Stimulated activated CD4-positive, alpha-beta T cell treated with anti-CD3 and anti-CD28 coated beads, Interleukin-4, amount 100 ng/mL, for 1 hour (primary cell): ENCODE results near the gene FOXC2.

ENCODE experiments used
- DNase-seq: peaks from one replicate; pipeline ENCODE4 v3.0.0-alpha.2; 2020

The FOXC2 gene

GRCh38 chr16:86566601-86566965, at the start of gene FOXC2:
Gene FOXC2 (plus strand): TSS chr16:86566829. CDS start chr16:86567336, 507 bp downstream.
- peak; percentile 68 for DNase-seq

- no peak for DNase-seq
Measured at GRCh38 chr16:86517033-86517432, 49.6 kb upstream of the FOXC2 start.

DNA sequence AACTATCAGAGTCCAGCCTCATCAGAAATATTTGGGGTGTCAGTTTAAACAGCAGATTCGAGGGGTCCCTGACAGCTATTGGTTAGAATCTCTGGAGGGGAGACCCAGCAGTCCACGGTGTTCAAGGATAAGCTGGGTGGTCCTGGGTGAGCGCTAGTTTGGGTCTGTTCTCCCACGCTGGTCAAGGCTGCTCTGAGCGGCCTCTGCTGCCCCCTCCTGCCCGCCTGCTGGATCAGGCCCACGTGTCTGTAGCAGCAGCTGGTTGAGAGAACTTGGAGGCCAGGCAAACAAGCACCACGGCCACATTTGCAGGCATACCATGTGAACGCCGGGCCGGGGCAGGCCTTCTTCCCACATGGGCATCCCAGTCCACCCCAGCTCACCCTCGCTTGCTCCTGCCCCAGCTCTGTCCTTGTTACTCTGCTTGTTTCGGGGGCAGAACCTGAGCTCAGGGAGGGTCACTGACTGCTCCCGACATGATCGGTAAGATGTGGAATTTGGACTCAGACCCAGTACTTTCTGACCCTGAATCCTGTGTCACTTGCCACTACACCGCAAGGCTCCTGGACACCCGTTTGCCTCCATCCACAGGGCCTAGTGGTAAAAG, 48.9 kb upstream of the FOXC2 start:
- no peak for DNase-seq

GRCh38 chr16:86519007-86519648, 47.5 kb upstream of the FOXC2 start:
- no peak for DNase-seq

DNA sequence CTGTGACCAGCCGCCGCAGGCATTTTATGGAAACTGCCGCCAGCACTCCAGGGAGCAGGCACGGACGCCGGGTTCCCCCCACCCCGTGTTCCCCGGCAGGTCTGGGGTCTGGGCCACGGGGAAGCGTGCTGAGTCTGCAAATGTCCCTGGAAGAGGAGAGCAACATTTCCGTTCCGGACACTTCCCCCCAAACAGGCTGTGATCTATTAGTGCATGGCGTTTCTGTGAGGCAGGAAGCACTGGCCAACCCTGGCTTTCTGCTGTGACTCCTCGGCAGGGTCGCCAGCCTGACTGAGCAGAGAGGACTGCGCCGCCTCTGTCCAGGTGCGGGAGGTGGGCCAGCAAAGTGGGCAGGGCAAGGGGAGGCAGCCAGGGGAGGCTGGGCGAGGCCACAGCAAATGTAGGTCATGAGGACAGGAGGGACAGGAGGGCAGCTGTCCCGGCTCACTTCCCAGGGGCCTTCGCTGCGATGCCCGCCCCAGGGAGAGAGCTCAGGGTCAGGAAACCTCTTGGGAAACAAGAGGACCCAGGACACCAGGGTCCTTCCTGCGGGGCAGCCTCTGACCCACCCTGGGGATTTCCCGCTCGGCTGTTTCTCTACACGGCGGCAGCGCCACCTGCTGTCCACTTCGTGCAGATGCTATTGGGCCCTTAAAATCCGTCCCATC, 46.8 kb upstream of the FOXC2 start:
- DNase-seq, result peak; percentile 64

DNA sequence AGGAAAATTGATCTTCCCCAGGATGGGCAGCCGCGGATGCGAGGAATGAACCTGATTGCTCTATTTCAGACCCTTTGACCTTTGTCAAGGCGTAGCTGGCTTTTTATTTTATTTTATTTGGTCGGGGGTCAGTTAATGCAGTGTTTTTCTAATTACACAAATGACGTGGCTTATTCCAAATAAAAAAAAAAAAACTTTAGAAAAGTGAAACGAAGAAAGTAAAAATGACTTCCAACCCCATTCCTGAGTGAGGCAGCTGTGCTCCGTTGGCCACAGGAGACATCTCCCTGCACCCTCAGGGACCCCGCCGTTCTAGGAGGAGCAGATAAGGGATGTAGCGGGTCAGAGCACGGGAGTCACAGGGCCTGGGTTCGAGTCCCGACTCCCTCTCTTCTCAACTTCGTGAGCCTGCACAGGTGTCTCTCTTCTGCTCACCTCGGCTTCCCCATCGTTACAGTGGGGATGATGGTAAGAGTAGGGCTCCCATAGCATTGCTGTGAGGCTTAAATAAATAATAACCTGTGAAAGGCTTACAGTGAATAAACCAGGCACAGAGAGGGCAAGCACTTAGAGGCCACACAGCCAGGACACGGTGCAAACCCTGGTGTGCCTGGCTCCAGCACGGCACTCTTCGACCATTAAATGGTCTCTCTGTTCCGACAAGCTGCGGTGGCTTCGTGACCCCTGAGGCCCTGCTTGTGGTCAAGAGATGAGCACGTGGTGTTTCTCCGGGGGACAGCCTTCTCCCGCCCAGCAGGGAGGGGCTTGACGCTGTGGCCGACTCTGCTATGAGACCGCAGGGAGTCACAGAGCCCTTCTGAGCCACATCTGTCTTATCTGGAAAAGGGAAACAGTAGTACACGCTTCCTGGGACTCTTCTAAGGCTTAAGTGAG, 46.1 kb upstream of the FOXC2 start:
- no peak for DNase-seq

- DNase-seq, result no peak
Measured at GRCh38 chr16:86521236-86522197, 45.1 kb upstream of the FOXC2 start.

GRCh38 chr16:86522634-86523033, 44.0 kb upstream of the FOXC2 start:
- DNase-seq, result no peak

DNA sequence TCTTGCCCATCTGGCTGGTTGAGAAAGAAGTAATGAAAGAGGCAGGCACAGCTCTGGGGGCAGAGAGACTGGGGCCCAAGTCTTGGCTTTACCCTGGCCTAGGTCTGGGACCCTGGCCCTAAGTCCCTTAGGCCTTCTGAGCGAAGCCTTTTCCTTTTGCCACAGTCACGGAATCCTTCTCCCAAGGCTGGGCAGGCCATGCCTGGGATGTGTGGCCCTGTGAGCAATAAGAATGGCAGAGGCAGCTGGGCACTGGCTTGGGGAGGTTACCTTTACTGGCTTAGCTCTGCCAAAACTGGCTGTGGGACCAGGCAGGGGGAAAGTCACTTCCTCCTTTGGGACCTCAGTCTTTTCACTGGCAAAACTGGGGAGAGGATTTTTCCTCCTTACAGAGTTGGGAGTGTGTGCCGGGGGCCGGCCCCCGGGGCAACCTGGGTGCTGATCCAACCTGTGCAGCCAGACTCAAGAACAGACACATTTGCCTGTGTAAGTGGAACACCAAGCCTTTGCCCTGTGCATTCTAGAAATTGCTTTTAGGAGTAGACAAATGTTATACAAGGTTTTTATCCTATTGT, 43.4 kb upstream of the FOXC2 start:
- no peak for DNase-seq

DNA sequence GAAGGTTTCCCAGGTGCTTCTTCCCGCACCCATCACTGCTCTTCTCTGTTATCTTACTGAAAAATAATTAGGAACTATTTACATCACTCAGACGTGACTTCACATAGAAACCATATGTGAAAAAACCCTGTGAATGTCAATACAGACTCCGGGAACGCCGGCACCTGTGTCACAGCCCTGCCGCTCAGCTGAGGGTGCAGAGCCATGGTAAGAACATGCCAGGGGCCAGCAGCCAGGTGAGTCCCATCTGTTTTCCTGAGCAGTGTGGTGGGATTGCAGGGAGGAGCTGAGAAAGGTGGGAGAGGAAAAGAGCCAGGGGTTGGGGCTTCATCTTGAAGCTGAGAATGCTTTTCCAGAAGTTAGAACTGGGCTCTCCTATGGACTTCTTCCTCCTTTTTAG, 42.6 kb upstream of the FOXC2 start:
- DNase-seq, result no peak

- DNase-seq, result no peak
Measured at GRCh38 chr16:86525696-86526095, 40.9 kb upstream of the FOXC2 start.

- DNase-seq, result no peak
Measured at GRCh38 chr16:86527366-86527765, 39.3 kb upstream of the FOXC2 start.

DNA sequence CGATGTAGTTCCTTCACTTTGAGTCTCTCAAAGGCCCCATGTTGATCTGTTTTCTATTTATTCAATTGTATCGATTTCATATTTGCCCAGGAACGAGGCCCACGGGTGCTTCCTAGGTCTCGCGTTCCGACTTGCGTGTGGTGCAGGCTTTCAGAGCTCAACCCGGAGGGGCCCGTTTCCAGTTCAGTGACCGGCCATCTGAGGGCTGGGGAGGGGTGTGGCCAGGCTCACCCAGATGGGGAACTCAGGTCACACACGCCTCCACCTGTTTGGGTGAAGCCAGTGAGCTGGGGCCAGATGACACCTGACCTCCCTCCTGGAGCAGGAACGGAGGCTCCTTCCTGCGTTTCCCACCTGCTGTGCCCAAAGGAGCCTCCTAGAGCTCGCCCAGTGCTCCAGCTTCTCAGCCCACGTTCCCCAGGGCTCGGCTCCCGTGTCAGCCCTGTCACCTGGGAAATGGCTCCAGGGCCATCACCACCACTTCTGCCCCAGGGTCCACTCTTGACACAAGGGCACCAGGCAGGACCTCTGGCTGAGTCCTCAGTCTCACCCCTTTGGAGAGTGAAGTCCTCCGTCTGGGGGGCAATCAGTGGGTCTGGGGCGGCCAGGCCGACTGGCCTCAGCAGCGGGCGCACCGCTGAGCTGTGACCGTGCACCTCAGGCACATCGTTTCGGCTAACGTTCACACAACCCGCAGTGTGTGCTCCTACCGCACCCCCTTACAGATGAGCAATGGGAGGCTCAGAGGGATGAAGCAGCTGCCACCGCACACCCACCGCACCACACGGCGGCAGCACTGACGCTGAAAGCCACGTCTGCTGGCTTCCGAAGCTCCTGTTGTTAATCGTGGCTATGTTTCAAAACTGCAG, 38.3 kb upstream of the FOXC2 start:
- no peak for DNase-seq

GRCh38 chr16:86529160-86529559, 37.5 kb upstream of the FOXC2 start:
- DNase-seq, result no peak

DNA sequence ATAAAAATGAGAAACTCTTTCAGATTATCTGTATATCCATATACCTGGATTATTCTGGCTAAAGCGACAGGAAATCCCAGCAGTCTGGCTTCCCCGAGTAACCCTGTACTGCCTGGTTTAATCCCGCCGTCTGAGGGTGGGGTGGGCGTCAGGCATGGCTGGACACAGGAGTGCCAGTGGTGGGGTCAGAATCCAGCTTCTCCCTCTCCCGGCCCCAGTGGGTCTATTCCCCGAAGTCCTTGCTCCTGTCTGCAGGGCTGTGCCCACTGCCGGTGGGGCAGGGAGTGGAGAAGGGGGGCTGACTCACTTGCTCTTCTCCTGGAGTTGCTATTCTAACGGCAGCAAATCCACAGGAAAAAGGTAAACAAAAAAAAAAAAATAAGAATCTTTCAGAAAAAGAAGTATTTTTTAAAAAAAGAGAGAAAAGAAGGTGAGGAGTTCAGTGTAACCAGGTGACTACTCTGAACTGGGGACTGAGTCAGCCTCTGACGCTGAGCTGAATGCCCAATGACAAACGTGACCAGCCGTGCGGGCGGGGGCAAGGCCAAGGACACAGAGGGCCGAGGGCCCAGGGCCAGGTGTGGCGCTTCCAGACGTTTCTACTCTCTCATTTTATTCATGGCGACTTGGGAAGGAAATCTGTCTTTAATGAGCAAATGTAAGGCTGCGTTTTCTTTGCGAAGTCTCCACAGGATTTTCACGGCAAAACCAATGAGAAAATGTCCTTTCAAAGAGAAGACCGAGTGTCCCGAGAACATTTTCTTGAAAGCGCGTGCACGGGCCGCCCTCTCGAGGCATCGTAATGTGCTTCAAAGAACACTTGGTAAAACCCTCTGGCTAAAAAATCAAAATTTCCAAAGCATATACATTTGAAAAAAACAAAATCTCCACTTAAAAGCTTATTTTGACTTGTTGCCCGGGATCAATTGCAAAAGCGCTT, 36.1 kb upstream of the FOXC2 start:
- DNase-seq, result no peak

- DNase-seq, result no peak
Measured at GRCh38 chr16:86531191-86531545, 35.5 kb upstream of the FOXC2 start.

DNA sequence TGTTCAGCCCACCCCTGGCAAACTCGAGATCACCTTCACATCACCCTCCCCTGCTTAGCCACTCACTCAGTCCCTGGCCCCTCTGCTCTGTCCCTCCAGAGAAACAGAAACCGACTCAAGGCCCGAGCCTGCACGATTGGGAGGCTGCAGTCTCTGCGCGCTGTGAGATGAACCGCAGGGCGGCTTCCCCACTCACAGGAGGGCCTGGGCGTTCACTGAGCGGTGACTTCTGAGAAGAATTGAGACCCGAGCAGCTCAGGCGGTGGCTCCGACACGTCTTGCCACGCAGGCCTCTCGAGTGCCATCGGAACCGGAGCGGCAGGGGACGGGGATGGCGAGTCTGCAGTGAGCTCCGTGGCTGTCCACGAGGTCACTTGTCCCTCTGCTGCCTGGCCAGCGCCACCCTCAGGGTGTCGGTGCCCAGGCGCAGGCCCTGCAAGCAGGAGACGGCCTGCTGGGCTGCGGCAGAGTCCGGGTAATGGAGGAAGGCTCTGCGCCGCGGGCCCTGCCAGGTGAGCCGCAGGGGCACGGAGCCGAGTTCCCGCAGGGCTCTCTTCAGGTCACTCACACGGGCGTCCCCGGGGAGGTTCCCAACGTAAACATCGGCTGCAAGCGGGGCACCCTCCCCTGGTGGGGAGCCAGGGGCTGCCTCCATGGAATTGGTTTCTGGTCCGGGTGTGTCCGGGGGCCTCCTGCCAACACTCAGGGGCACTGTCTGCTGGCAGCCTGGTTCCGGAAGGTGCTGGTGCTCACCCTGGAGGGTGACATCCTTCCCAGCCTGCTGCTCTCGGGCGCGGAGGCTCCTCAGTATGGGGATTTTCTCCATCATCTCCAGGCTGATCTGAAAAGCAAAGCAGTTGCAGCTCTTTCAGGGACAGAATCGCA, 34.7 kb upstream of the FOXC2 start:
- no peak for DNase-seq

GRCh38 chr16:86532526-86532815, 34.2 kb upstream of the FOXC2 start:
- DNase-seq, result no peak

GRCh38 chr16:86533076-86533475, 33.6 kb upstream of the FOXC2 start:
- DNase-seq, result no peak
